HepG2 (cell line): ENCODE measurements around the gene ZNF491. TPM values are rescaled to one million over a fixed set of nuclear protein-coding genes. Genes with fewer than 3 reads are reported as not detected.
A peak's percentile ranks its signal among the peaks of the same experiment; 100 is the strongest.

ENCODE experiments used
- DBP ChIP-seq: sonication (generic); formaldehyde crosslinking; IDR thresholded peaks from 2 replicates; pipeline ENCODE4 v1.4.0; 2020; ENCODE audit warnings: missing genetic modification reagents; ENCODE audit errors: not compliant biosample characterization
- GATAD1 ChIP-seq: IDR thresholded peaks from 2 replicates; pipeline ENCODE4 v1.6.1; 2016; ENCODE audit warnings: missing genetic modification reagents, missing compliant biosample characterization
- HIVEP1 ChIP-seq: sonication (generic); formaldehyde crosslinking; IDR thresholded peaks from 2 replicates; pipeline ENCODE4 v1.4.0; 2020; ENCODE audit warnings: mild to moderate bottlenecking, missing genetic modification reagents
- JUND ChIP-seq: sonication (generic); formaldehyde crosslinking; IDR thresholded peaks from 2 replicates; pipeline ENCODE4 v1.8.0; 2022; ENCODE audit warnings: mild to moderate bottlenecking, missing genetic modification reagents
- KLF11 ChIP-seq: IDR thresholded peaks from 2 replicates; pipeline ENCODE4 v1.6.1; 2016; ENCODE audit warnings: missing compliant biosample characterization
- MAX ChIP-seq: IDR thresholded peaks from 2 replicates; pipeline ENCODE4 v1.6.1; 2012; ENCODE audit warnings: inconsistent platforms
- PPARG ChIP-seq: conservative IDR thresholded peaks from 2 replicates; pipeline ENCODE4 v1.6.1; 2016; ENCODE audit warnings: missing biosample characterization, missing genetic modification reagents
- RAD21 ChIP-seq: fragments of 450-650 bp; formaldehyde crosslinking; IDR thresholded peaks from 2 replicates; pipeline ENCODE4 v1.5.0; 2020; ENCODE audit warnings: mild to moderate bottlenecking
- REPIN1 ChIP-seq: sonication (generic); formaldehyde crosslinking; IDR thresholded peaks from 2 replicates; pipeline ENCODE4 v1.8.0; 2022; ENCODE audit warnings: missing genetic modification reagents, low read depth, mild to moderate bottlenecking, borderline replicate concordance
- ZFP36 ChIP-seq: fragments of 150-350 bp; IDR thresholded peaks from 2 replicates; pipeline ENCODE4 v1.6.1; 2018; ENCODE audit warnings: borderline replicate concordance, low read length, low read depth; ENCODE audit not compliant: partially characterized antibody
- ZKSCAN8 ChIP-seq: IDR thresholded peaks from 2 replicates; pipeline ENCODE4 v1.6.1; 2016; ENCODE audit warnings: borderline replicate concordance, missing genetic modification reagents, missing compliant biosample characterization
- ZNF280B ChIP-seq: sonication (generic); formaldehyde crosslinking; IDR thresholded peaks from 2 replicates; pipeline ENCODE4 v1.5.0; 2020; ENCODE audit warnings: missing genetic modification reagents, mild to moderate bottlenecking, borderline replicate concordance
- ZNF530 ChIP-seq: sonication (generic); formaldehyde crosslinking; IDR thresholded peaks from 2 replicates; pipeline ENCODE4 v1.5.0; 2020; ENCODE audit warnings: low read depth, mild to moderate bottlenecking, missing genetic modification reagents
- ZNF572 ChIP-seq: sonication (generic); formaldehyde crosslinking; IDR thresholded peaks from 2 replicates; pipeline ENCODE4 v1.5.1; 2020; ENCODE audit warnings: mild to moderate bottlenecking, missing genetic modification reagents
- ZNF788 ChIP-seq: sonication (generic); formaldehyde crosslinking; IDR thresholded peaks from 2 replicates; pipeline ENCODE4 v1.5.0; 2020; ENCODE audit warnings: mild to moderate bottlenecking, missing genetic modification reagents, borderline replicate concordance
- polyA plus RNA-seq, 8 experiments: library from polyadenylated mRNA; depleted of rRNA in 3 of 8; stranded (reverse) in 7 of 8; unstranded in 1 of 8; fragments of >200 nt; fragmentation: Illumina TruSeq in 4 of 8; extraction: Trizol in 4 of 8; gene quantifications; 2 replicates each; pipeline versions ENCODE4 v1.2.1 to v1.2.3, GENCODE V29; 2011 to 2016; ENCODE audit warnings: low read depth in 4 of 8, missing spikeins in 1 of 8, mixed read lengths in 1 of 8; ENCODE audit not compliant: insufficient read depth in 1 of 8
- total RNA-seq, 5 experiments: library from RNA; depleted of rRNA; stranded (reverse); fragments of >200 nt; fragmentation: Illumina TruSeq; extraction: Trizol; gene quantifications; 2 replicates each; pipeline ENCODE4 v1.2.3, GENCODE V29; 2016; ENCODE audit warnings: low read depth in 1 of 5
- TF ChIP-seq, protein P1 (sequence below): sonication (generic); formaldehyde crosslinking; IDR thresholded peaks from 2 replicates; pipeline ENCODE4 v1.5.0; 2020; ENCODE audit warnings: missing genetic modification reagents
- TF ChIP-seq, protein P2 (sequence below): sonication (generic); formaldehyde crosslinking; IDR thresholded peaks from 2 replicates; pipeline ENCODE4 v1.5.0; 2020; ENCODE audit warnings: missing genetic modification reagents
- TF ChIP-seq, protein P3 (sequence below): IDR thresholded peaks from 2 replicates; pipeline ENCODE4 v1.6.1; 2016; ENCODE audit warnings: missing compliant biosample characterization, missing genetic modification reagents, borderline replicate concordance
- TF ChIP-seq, protein P4 (sequence below): sonication (generic); formaldehyde crosslinking; IDR thresholded peaks from 2 replicates; pipeline ENCODE4 v1.4.0; 2020; ENCODE audit warnings: mild to moderate bottlenecking, missing genetic modification reagents
- TF ChIP-seq, protein P5 (sequence below): sonication (generic); formaldehyde crosslinking; IDR thresholded peaks from 2 replicates; pipeline ENCODE4 v1.9.0; 2022; ENCODE audit warnings: missing genetic modification reagents, mild to moderate bottlenecking, borderline replicate concordance

The ZNF491 gene
- total and polyA plus RNA-seq, 2 of the 13 experiments (the other 11 are each of a cell fraction or from before 2014, with no cell fraction given): 0.57 to 2.2 TPM

GRCh38 chr19:11797491-11797890, 832 bp upstream of the ZNF491 start (continued):
- TF ChIP-seq DBP (CRISPR knock-in tag) (no peak), ZNF572 (no peak), REPIN1 (CRISPR knock-in tag) (peak; percentile 39; the same call in 1 of the 2 replicates), RAD21 (CRISPR knock-in tag) (peak; percentile 87), HIVEP1 (CRISPR knock-in tag) (peak; percentile 97), ZKSCAN8 (no peak), PPARG (0 out of 2 replicates have a peak, but pooled peaks have one; percentile 43), ZNF280B (no peak), GATAD1 (peak; percentile 46; the same call in 1 of the 2 replicates), ZFP36 (no peak), ZNF530 (no peak), MAX (peak; percentile 37; the same call in 1 of the 2 replicates), JUND (CRISPR knock-in tag) (0 out of 2 replicates have a peak, but pooled peaks have one; percentile 26), KLF11 (CRISPR knock-in tag) (0 out of 2 replicates have a peak, but pooled peaks have one; percentile 22), ZNF788 (CRISPR knock-in tag) (peak; percentile 56; the same call in 1 of the 2 replicates)
- TF ChIP-seq, protein P1, sequence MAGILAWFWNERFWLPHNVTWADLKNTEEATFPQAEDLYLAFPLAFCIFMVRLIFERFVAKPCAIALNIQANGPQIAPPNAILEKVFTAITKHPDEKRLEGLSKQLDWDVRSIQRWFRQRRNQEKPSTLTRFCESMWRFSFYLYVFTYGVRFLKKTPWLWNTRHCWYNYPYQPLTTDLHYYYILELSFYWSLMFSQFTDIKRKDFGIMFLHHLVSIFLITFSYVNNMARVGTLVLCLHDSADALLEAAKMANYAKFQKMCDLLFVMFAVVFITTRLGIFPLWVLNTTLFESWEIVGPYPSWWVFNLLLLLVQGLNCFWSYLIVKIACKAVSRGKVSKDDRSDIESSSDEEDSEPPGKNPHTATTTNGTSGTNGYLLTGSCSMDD (CRISPR knock-in tag): no peak
- TF ChIP-seq, protein P2, sequence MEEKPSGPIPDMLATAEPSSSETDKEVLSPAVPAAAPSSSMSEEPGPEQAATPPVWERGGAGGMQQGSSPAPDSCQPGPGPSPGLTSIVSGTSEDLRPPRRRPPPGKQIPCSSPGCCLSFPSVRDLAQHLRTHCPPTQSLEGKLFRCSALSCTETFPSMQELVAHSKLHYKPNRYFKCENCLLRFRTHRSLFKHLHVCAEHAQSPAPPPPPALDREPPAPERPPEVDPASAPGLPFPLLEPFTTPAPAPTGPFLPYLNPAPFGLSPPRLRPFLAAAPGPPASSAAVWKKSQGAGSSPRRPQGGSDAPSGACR (CRISPR knock-in tag): peak; percentile 69; the same call in 1 of the 2 replicates
- TF ChIP-seq, protein P3, sequence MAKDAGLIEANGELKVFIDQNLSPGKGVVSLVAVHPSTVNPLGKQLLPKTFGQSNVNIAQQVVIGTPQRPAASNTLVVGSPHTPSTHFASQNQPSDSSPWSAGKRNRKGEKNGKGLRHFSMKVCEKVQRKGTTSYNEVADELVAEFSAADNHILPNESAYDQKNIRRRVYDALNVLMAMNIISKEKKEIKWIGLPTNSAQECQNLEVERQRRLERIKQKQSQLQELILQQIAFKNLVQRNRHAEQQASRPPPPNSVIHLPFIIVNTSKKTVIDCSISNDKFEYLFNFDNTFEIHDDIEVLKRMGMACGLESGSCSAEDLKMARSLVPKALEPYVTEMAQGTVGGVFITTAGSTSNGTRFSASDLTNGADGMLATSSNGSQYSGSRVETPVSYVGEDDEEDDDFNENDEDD: peak; percentile 47; the same call in 1 of the 2 replicates
- TF ChIP-seq, protein P4, sequence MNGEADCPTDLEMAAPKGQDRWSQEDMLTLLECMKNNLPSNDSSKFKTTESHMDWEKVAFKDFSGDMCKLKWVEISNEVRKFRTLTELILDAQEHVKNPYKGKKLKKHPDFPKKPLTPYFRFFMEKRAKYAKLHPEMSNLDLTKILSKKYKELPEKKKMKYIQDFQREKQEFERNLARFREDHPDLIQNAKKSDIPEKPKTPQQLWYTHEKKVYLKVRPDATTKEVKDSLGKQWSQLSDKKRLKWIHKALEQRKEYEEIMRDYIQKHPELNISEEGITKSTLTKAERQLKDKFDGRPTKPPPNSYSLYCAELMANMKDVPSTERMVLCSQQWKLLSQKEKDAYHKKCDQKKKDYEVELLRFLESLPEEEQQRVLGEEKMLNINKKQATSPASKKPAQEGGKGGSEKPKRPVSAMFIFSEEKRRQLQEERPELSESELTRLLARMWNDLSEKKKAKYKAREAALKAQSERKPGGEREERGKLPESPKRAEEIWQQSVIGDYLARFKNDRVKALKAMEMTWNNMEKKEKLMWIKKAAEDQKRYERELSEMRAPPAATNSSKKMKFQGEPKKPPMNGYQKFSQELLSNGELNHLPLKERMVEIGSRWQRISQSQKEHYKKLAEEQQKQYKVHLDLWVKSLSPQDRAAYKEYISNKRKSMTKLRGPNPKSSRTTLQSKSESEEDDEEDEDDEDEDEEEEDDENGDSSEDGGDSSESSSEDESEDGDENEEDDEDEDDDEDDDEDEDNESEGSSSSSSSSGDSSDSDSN (CRISPR knock-in tag): peak; percentile 85
- TF ChIP-seq, protein P5, sequence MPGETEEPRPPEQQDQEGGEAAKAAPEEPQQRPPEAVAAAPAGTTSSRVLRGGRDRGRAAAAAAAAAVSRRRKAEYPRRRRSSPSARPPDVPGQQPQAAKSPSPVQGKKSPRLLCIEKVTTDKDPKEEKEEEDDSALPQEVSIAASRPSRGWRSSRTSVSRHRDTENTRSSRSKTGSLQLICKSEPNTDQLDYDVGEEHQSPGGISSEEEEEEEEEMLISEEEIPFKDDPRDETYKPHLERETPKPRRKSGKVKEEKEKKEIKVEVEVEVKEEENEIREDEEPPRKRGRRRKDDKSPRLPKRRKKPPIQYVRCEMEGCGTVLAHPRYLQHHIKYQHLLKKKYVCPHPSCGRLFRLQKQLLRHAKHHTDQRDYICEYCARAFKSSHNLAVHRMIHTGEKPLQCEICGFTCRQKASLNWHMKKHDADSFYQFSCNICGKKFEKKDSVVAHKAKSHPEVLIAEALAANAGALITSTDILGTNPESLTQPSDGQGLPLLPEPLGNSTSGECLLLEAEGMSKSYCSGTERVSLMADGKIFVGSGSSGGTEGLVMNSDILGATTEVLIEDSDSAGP (CRISPR knock-in tag): peak; percentile 17; the same call in 1 of the 2 replicates
